Breast epithelium (tissue), 3 donors: ENCODE data around the gene NKAIN1.

Experiments used
- CTCF ChIP-seq, 3 donors: fragments of 450-650 bp; IDR thresholded peaks; one replicate each; pipeline ENCODE4 v1.5.1; 2016 to 2017; ENCODE audit warnings: antibody characterized with exemption in 3 of 3, mild to moderate bottlenecking in 3 of 3, moderate library complexity in 3 of 3
- POLR2A ChIP-seq: fragments of 450-650 bp; IDR thresholded peaks from one replicate; pipeline ENCODE4 v1.6.1; 2016; ENCODE audit warnings: antibody characterized with exemption, mild to moderate bottlenecking, moderate library complexity

GRCh38 chr1:31145648-31146047 lies 94.0 kb downstream of the NKAIN1 start:
- TF ChIP-seq CTCF (IDR thresholded peaks at IDR 0.05) (no peak), POLR2A (no peak)
